HepG2 (cell line): ENCODE measurements around the gene NBPF3. TPM values are rescaled to one million over a fixed set of nuclear protein-coding genes. Genes with fewer than 3 reads are reported as not detected.

Experiments
- FOXJ3 ChIP-seq: sonication (generic); formaldehyde crosslinking; IDR thresholded peaks from 2 replicates; pipeline ENCODE4 v1.4.0; 2020; ENCODE audit warnings: missing genetic modification reagents, mild to moderate bottlenecking, borderline replicate concordance
- HNF1A ChIP-seq, 2 experiments: sonication (generic) in 1 of 2; formaldehyde crosslinking in 1 of 2; IDR thresholded peaks; 2 replicates each; pipeline versions ENCODE4 v1.4.0 to v1.6.1; 2016 to 2020; ENCODE audit warnings: borderline replicate concordance in 1 of 2, low read depth in 1 of 2, mild to moderate bottlenecking in 1 of 2, missing genetic modification reagents in 1 of 2
- MNT ChIP-seq: fragments of 450-650 bp; IDR thresholded peaks from 2 replicates; pipeline ENCODE4 v1.6.1; 2016
- TCF12 ChIP-seq, 2 experiments: fragments of 450-650 bp in 1 of 2; sonication (generic) in 1 of 2; formaldehyde crosslinking in 1 of 2; IDR thresholded peaks; 2 replicates each; pipeline versions ENCODE4 v1.6.1 to v1.8.0; 2017 to 2022; ENCODE audit warnings: antibody characterized with exemption in 1 of 2, mild to moderate bottlenecking in 1 of 2, missing genetic modification reagents in 1 of 2, moderate library complexity in 1 of 2
- TEF ChIP-seq: sonication (generic); formaldehyde crosslinking; IDR thresholded peaks from 2 replicates; pipeline ENCODE4 v1.5.0; 2020; ENCODE audit warnings: missing genetic modification reagents
- TP53 ChIP-seq: sonication (generic); formaldehyde crosslinking; conservative IDR thresholded peaks from 2 replicates; pipeline ENCODE4 v1.4.0; 2020; ENCODE audit warnings: missing genetic modification reagents
- ZEB1 ChIP-seq: IDR thresholded peaks from 2 replicates; pipeline ENCODE4 v1.6.1; 2012; ENCODE audit warnings: mild to moderate bottlenecking, low read depth, inconsistent platforms; ENCODE audit not compliant: insufficient replicate concordance
- ZNF121 ChIP-seq: sonication (generic); formaldehyde crosslinking; IDR thresholded peaks from 2 replicates; pipeline ENCODE4 v1.5.0; 2020; ENCODE audit warnings: mild to moderate bottlenecking, missing genetic modification reagents
- polyA plus RNA-seq, 8 experiments: library from polyadenylated mRNA; depleted of rRNA in 3 of 8; stranded (reverse) in 7 of 8; unstranded in 1 of 8; fragments of >200 nt; fragmentation: Illumina TruSeq in 4 of 8; extraction: Trizol in 4 of 8; gene quantifications; 2 replicates each; pipeline versions ENCODE4 v1.2.1 to v1.2.3, GENCODE V29; 2011 to 2016; ENCODE audit warnings: low read depth in 4 of 8, missing spikeins in 1 of 8, mixed read lengths in 1 of 8; ENCODE audit not compliant: insufficient read depth in 1 of 8
- total RNA-seq, 5 experiments: library from RNA; depleted of rRNA; stranded (reverse); fragments of >200 nt; fragmentation: Illumina TruSeq; extraction: Trizol; gene quantifications; 2 replicates each; pipeline ENCODE4 v1.2.3, GENCODE V29; 2016; ENCODE audit warnings: low read depth in 1 of 5
- TF ChIP-seq, protein P1 (sequence below), 2 experiments: fragments of 450-650 bp in 1 of 2; sonication (generic) in 1 of 2; formaldehyde crosslinking in 1 of 2; IDR thresholded peaks; 2 replicates each; pipeline versions ENCODE4 v1.6.1 to v1.8.0; 2016 to 2022; ENCODE audit warnings: antibody characterized with exemption in 1 of 2, mild to moderate bottlenecking in 1 of 2, missing genetic modification reagents in 1 of 2

The NBPF3 gene
- total and polyA plus RNA-seq, 2 of the 13 experiments (the other 11 are each of a cell fraction or from before 2014, with no cell fraction given) = 3.5 to 4.9 TPM

- TF ChIP-seq FOXJ3 (CRISPR knock-in tag) (no peak), HNF1A (IDR thresholded peaks at IDR 0.05; ENCODE audit: low read depth) (no peak), HNF1A (CRISPR knock-in tag; IDR thresholded peaks at IDR 0.05; ENCODE audit: borderline replicate concordance) (no peak), TP53 (no peak), MNT (no peak), TCF12 (IDR thresholded peaks at IDR 0.05) (no peak), TCF12 (CRISPR knock-in tag; IDR thresholded peaks at IDR 0.05) (no peak), ZNF121 (CRISPR knock-in tag) (no peak), ZEB1 (no peak), TEF (CRISPR knock-in tag) (no peak)
- TF ChIP-seq, protein P1, sequence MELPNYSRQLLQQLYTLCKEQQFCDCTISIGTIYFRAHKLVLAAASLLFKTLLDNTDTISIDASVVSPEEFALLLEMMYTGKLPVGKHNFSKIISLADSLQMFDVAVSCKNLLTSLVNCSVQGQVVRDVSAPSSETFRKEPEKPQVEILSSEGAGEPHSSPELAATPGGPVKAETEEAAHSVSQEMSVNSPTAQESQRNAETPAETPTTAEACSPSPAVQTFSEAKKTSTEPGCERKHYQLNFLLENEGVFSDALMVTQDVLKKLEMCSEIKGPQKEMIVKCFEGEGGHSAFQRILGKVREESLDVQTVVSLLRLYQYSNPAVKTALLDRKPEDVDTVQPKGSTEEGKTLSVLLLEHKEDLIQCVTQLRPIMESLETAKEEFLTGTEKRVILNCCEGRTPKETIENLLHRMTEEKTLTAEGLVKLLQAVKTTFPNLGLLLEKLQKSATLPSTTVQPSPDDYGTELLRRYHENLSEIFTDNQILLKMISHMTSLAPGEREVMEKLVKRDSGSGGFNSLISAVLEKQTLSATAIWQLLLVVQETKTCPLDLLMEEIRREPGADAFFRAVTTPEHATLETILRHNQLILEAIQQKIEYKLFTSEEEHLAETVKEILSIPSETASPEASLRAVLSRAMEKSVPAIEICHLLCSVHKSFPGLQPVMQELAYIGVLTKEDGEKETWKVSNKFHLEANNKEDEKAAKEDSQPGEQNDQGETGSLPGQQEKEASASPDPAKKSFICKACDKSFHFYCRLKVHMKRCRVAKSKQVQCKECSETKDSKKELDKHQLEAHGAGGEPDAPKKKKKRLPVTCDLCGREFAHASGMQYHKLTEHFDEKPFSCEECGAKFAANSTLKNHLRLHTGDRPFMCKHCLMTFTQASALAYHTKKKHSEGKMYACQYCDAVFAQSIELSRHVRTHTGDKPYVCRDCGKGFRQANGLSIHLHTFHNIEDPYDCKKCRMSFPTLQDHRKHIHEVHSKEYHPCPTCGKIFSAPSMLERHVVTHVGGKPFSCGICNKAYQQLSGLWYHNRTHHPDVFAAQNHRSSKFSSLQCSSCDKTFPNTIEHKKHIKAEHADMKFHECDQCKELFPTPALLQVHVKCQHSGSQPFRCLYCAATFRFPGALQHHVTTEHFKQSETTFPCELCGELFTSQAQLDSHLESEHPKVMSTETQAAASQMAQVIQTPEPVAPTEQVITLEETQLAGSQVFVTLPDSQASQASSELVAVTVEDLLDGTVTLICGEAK (IDR thresholded peaks at IDR 0.05) = no peak
- TF ChIP-seq, protein P1 (CRISPR knock-in tag; IDR thresholded peaks at IDR 0.05) = no peak
- TF ChIP-seq, all 625 proteins: peak for 0
Measured at GRCh38 chr1:21532496-21532895, 92.6 kb downstream of the NBPF3 start (continued).
